GM12874 (cell line): Measurements from ENCODE around the gene CLBA1.

Experiments
- TF ChIP-seq, protein P1 (sequence below): IDR thresholded peaks from 2 replicates; pipeline ENCODE4 v1.5.1; 2011; ENCODE audit warnings: low read depth, mild to moderate bottlenecking, control low read depth, low read length, moderate library complexity; ENCODE audit not compliant: insufficient read depth

CLBA1 gene

GRCh38 chr14:104969741-104970230, 15.8 kb upstream of the CLBA1 start:
- TF ChIP-seq, protein P1, sequence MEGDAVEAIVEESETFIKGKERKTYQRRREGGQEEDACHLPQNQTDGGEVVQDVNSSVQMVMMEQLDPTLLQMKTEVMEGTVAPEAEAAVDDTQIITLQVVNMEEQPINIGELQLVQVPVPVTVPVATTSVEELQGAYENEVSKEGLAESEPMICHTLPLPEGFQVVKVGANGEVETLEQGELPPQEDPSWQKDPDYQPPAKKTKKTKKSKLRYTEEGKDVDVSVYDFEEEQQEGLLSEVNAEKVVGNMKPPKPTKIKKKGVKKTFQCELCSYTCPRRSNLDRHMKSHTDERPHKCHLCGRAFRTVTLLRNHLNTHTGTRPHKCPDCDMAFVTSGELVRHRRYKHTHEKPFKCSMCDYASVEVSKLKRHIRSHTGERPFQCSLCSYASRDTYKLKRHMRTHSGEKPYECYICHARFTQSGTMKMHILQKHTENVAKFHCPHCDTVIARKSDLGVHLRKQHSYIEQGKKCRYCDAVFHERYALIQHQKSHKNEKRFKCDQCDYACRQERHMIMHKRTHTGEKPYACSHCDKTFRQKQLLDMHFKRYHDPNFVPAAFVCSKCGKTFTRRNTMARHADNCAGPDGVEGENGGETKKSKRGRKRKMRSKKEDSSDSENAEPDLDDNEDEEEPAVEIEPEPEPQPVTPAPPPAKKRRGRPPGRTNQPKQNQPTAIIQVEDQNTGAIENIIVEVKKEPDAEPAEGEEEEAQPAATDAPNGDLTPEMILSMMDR = no peak

- TF ChIP-seq, protein P1 = no peak
Measured at GRCh38 chr14:104970231-104971068, 15.1 kb upstream of the CLBA1 start.

- TF ChIP-seq, protein P1 = no peak
Measured at GRCh38 chr14:104971447-104972240, 13.9 kb upstream of the CLBA1 start.

- TF ChIP-seq, protein P1 = no peak
Measured at GRCh38 chr14:104972301-104973134, 13.1 kb upstream of the CLBA1 start.

DNA sequence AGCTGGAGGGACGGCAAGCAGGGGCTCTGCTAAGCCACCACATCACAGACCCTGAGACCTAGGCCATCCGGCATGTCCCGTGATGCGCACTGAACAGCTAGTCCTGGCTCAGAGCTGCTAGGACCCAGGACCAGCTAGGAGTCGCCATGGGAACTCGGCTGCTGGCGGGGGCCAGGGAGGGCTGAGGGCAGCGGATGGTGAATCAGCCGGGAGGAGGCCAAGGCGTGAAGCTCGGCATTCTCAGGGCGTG, 12.5 kb upstream of the CLBA1 start:
- TF ChIP-seq, protein P1 = no peak

DNA sequence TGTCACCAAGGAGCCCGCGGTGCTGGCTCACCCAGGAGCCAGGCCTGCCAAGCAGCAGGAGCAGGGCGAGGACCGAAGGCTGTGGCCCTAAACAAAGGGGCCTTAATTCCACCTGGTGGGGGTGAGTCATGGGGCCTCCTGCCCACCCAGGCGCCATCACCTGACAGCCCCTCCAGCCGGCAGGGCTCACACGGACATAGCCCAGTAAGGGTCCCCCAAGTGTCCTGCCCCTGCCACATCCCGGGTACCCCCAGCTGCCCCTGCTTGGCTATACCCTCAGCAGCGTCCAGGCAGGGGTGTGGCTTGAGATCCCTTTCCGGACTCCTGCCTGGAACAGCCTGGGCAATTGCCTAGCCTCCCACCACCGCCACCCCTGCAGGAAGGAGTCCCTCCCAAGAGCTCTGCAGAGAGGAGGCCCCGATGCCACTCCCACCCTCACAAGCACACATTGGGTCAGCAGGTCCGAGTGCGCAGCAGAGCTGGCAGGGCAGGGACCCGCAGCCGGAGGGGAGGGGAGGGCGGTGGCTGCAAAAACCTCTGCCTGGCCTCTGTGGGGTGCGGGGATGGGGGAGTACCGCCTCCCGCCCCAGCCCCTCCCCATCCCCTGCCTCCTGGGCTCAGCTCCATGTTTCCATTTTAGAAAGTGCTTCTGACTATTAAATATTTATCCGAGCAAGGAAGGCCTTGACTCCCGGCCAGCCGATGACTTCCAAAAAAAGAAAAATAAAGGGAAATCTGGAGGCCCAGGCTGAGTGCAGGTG, 12.0 kb upstream of the CLBA1 start:
- TF ChIP-seq, protein P1 = no peak
